SK-N-SH (cell line): ENCODE measurements around the gene AXL.

Source experiments
- CTCF ChIP-seq: fragments of 200-600 bp; sonication (generic); IDR thresholded peaks from 2 replicates; pipeline ENCODE4 v1.6.1; 2017; ENCODE audit warnings: antibody characterized with exemption, mild to moderate bottlenecking, moderate library complexity
- EP300 ChIP-seq, 2 experiments: IDR thresholded peaks; 2 replicates each; pipeline versions ENCODE4 v1.4.0 to v1.6.1; 2012; ENCODE audit warnings: borderline replicate concordance in 1 of 2, low read depth in 1 of 2, low read length in 1 of 2
- MAX ChIP-seq: IDR thresholded peaks from 2 replicates; pipeline ENCODE4 v1.4.0; 2012; ENCODE audit warnings: low read depth
- POLR2AphosphoS5 ChIP-seq: IDR thresholded peaks from 2 replicates; pipeline ENCODE4 v1.6.1; 2012; ENCODE audit warnings: low read depth, low read length
- RXRA ChIP-seq: IDR thresholded peaks from 2 replicates; pipeline ENCODE4 v1.4.0; 2012; ENCODE audit warnings: low read depth, mild to moderate bottlenecking, borderline replicate concordance
- SIN3A ChIP-seq: IDR thresholded peaks from 2 replicates; pipeline ENCODE4 v1.6.1; 2012; ENCODE audit warnings: low read depth, mild to moderate bottlenecking, low read length, moderate library complexity, borderline replicate concordance
- SMC3 ChIP-seq: IDR thresholded peaks from 2 replicates; pipeline ENCODE4 v1.6.1; 2012; ENCODE audit warnings: low read depth, low read length, improper control_type of control experiment
- TCF12 ChIP-seq: IDR thresholded peaks from 2 replicates; pipeline ENCODE4 v1.4.0; 2012
- YY1 ChIP-seq: IDR thresholded peaks from 2 replicates; pipeline ENCODE4 v1.4.0; 2012; ENCODE audit warnings: low read depth, mild to moderate bottlenecking
- TF ChIP-seq, protein P1 (sequence below): fragments of 150-350 bp; IDR thresholded peaks from 2 replicates; pipeline ENCODE4 v1.6.1; 2017; ENCODE audit warnings: antibody characterized with exemption, low read length, low read depth, borderline replicate concordance
- TF ChIP-seq, protein P2 (sequence below): IDR thresholded peaks from 2 replicates; pipeline ENCODE4; 2012
- TF ChIP-seq, protein P3 (sequence below): fragments of 150-350 bp; IDR thresholded peaks from 2 replicates; pipeline ENCODE4 v1.6.1; 2016; ENCODE audit warnings: mild to moderate bottlenecking, low read depth, low read length

- TF ChIP-seq POLR2AphosphoS5 = no peak
- no peak for TF ChIP-seq CTCF
- no peak for TF ChIP-seq EP300 (IDR thresholded peaks at IDR 0.05; ENCODE audit: borderline replicate concordance in 1 of 2, low read depth in 1 of 2, low read length in 1 of 2)
- TF ChIP-seq TCF12 = no peak
- TF ChIP-seq, protein P1, sequence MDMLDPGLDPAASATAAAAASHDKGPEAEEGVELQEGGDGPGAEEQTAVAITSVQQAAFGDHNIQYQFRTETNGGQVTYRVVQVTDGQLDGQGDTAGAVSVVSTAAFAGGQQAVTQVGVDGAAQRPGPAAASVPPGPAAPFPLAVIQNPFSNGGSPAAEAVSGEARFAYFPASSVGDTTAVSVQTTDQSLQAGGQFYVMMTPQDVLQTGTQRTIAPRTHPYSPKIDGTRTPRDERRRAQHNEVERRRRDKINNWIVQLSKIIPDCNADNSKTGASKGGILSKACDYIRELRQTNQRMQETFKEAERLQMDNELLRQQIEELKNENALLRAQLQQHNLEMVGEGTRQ = no peak
- no peak for TF ChIP-seq SMC3
- TF ChIP-seq RXRA = no peak
- TF ChIP-seq, protein P2, sequence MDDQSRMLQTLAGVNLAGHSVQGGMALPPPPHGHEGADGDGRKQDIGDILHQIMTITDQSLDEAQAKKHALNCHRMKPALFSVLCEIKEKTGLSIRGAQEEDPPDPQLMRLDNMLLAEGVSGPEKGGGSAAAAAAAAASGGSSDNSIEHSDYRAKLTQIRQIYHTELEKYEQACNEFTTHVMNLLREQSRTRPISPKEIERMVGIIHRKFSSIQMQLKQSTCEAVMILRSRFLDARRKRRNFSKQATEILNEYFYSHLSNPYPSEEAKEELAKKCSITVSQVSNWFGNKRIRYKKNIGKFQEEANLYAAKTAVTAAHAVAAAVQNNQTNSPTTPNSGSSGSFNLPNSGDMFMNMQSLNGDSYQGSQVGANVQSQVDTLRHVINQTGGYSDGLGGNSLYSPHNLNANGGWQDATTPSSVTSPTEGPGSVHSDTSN = no peak
- TF ChIP-seq, protein P3, sequence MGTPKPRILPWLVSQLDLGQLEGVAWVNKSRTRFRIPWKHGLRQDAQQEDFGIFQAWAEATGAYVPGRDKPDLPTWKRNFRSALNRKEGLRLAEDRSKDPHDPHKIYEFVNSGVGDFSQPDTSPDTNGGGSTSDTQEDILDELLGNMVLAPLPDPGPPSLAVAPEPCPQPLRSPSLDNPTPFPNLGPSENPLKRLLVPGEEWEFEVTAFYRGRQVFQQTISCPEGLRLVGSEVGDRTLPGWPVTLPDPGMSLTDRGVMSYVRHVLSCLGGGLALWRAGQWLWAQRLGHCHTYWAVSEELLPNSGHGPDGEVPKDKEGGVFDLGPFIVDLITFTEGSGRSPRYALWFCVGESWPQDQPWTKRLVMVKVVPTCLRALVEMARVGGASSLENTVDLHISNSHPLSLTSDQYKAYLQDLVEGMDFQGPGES = no peak
- no peak for TF ChIP-seq MAX
- TF ChIP-seq YY1 = no peak
- no peak for TF ChIP-seq SIN3A
Observed at GRCh38 chr19:41298348-41298964, 79.4 kb downstream of the AXL start.
